ENCODE measurements around the gene TSSK6. TPM values are rescaled to one million over a fixed set of nuclear protein-coding genes. Genes with fewer than 3 reads are reported as not detected.

TSSK6 gene
- total RNA-seq, 1 donor from 2014 or later: 1.7 TPM

DNA sequence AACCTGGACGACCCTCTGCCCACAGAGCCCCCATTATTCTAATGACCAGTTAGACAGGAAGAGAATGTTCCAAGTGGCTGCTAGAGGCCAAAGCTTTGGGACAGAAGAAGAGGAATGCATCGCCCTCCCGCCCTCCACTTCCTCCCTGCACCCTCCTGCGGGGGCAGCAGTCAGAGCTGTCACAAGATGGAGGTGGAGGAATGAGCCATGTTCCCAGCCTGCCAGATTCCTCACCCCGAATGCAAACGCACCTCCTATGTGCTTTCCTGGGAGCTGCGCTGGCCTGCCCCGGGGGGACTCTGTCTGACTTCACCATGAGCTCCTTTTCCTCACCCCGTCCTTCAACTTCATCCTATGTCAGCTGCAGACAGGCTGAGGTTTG, 15.1 kb upstream of the TSSK6 start:
- H3K4me3 ChIP-seq (ENCODE audit: low read depth, low read length): no peak overlapping the region
- DNase-seq (ENCODE audit: low read depth): no peak
- TF ChIP-seq CTCF (conservative IDR thresholded peaks at IDR 0.05; ENCODE audit: low read depth, low read length): no peak

GRCh38 chr19:19529783-19530422, 14.6 kb upstream of the TSSK6 start:
- no peak for DNase-seq (ENCODE audit: low read depth)
- H3K4me3 ChIP-seq (ENCODE audit: low read depth, low read length): no peak overlapping the region
- TF ChIP-seq CTCF (conservative IDR thresholded peaks at IDR 0.05; ENCODE audit: low read depth, low read length): no peak

GRCh38 chr19:19528721-19529490, 13.6 kb upstream of the TSSK6 start, which contains the start of gene YJEFN3:
Gene YJEFN3, plus strand, starts transcription at chr19:19528911. Its CDS starts 22 bp downstream, at chr19:19528933.
- DNase-seq (ENCODE audit: low read depth): no peak
- no peak within 1 kb of the TSS for H3K4me3 ChIP-seq (ENCODE audit: low read depth, low read length)
- no peak for TF ChIP-seq CTCF (conservative IDR thresholded peaks at IDR 0.05; ENCODE audit: low read depth, low read length)

DNA sequence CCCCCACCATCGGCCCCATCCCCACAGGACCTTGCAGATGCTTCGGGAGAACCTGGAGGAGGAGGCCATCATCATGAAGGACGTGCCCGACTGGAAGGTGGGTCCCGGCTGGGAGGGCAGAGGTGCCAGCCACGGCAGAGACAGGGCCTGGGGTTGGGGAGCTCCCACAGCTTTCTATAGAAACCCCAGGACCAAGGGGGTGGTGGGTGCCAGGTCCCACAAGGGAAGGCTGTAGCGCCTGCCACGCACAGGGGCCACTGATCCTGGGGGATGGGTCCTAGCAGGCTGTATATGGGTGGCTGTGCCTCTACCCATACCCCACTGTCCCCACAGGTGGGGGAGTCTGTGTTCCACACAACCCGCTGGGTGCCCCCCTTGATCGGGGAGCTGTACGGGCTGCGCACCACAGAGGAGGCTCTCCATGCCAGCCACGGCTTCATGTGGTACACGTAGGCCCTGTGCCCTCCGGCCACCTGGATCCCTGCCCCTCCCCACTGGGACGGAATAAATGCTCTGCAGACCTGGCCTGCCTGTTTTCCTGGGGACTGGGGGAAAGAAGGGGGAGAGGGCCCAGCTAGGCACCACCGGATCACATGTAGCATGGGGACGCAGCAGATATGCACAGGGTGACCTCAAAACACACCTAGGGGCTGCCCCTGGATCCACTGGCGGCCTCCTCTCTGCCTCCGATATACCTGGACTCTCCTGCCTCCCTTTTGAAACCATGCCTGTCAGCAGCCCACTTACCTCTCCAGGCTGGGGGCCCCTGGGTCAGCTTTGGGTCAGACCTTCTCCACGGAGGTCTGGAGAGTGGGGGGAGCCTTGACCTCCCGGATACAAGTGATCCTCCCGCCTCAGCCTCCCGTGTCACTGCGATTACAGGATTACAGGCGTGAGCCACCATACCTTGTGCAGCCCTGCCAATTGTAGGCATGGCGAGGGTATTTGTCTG, 12.6 kb upstream of the TSSK6 start:
- DNase-seq (ENCODE audit: low read depth): no peak
- no peak overlapping the region for H3K4me3 ChIP-seq (ENCODE audit: low read depth, low read length)
- no peak for TF ChIP-seq CTCF (conservative IDR thresholded peaks at IDR 0.05; ENCODE audit: low read depth, low read length)

- no peak overlapping the region for H3K4me3 ChIP-seq (ENCODE audit: low read depth, low read length)
- TF ChIP-seq CTCF (conservative IDR thresholded peaks at IDR 0.05; ENCODE audit: low read depth, low read length): no peak
- no peak for DNase-seq (ENCODE audit: low read depth)
Observed at GRCh38 chr19:19527371-19527656, 12.0 kb upstream of the TSSK6 start.

GRCh38 chr19:19526581-19527370, 11.4 kb upstream of the TSSK6 start:
- H3K4me3 ChIP-seq (ENCODE audit: low read depth, low read length): no peak overlapping the region
- DNase-seq (ENCODE audit: low read depth): no peak
- TF ChIP-seq CTCF (conservative IDR thresholded peaks at IDR 0.05; ENCODE audit: low read depth, low read length): no peak
